Measurements from ENCODE around the gene CXXC4. TPM values are rescaled to one million over a fixed set of nuclear protein-coding genes. Genes with fewer than 3 reads are reported as not detected.

The CXXC4 gene
- total and polyA plus RNA-seq, 2 experiments from 2014 or later, result 1.6 to 3.0 TPM

- H3K4me3 ChIP-seq, result peak overlapping the region; percentile 91
- Mint-ChIP-seq H3K4me3 (peak overlapping the region; percentile 91), H3K27ac (peak overlapping the region; percentile 93; the same call in 1 of the 2 replicates), H3K4me1 (peaks cover 67% of the 10 kb centered on the region), H3K27me3 (ENCODE audit: insufficient read depth, low read depth, poor library complexity) (peaks cover 27% of the 10 kb centered on the region), H3K9me3 (no peaks in the 10 kb centered on the region; the same call in 2 of the 3 replicates), H3K36me3 (ENCODE audit: low read depth) (no peaks in the 10 kb centered on the region)
- ATAC-seq (peak; percentile 8), DNase-seq (ENCODE audit: low spot score) (peak; percentile 64)
- H3K36me3 ChIP-seq (ENCODE audit: insufficient read depth), result no peaks in the 10 kb centered on the region
- peak overlapping the region; percentile 81 for H3K27ac ChIP-seq (ENCODE audit: low read depth)
- peaks cover 13% of the 10 kb centered on the region; the same call in 1 of the 2 replicates for H3F3A ChIP-seq (replicated peaks; ENCODE audit: low read depth)
- peaks cover 43% of the 10 kb centered on the region for H3K27me3 ChIP-seq (ENCODE audit: insufficient read depth)
- no peaks in the 10 kb centered on the region for H3K9me2 ChIP-seq (ENCODE audit: insufficient read depth)
- H3K79me2 ChIP-seq (replicated peaks; ENCODE audit: insufficient read depth), result no peaks in the 10 kb centered on the region
- H3K4me2 ChIP-seq, result peak overlapping the region; percentile 75
- TF ChIP-seq POLR2AphosphoS5 (IDR thresholded peaks at IDR 0.05; ENCODE audit: low read depth) (0 out of 2 replicates have a peak, but pooled peaks have one; percentile 24), ZNF114 (CRISPR knock-in tag; IDR thresholded peaks at IDR 0.05) (no peak)
- H3K4me1 ChIP-seq (ENCODE audit: insufficient read depth), result peaks cover 46% of the 10 kb centered on the region
- H4K20me1 ChIP-seq (replicated peaks; ENCODE audit: insufficient read depth), result no peaks in the 10 kb centered on the region
- no peak overlapping the region for H2AFZ ChIP-seq
These were observed 3.1 kb downstream of the CXXC4 start for GRCh38 chr4:104491481-104492182.

DNA sequence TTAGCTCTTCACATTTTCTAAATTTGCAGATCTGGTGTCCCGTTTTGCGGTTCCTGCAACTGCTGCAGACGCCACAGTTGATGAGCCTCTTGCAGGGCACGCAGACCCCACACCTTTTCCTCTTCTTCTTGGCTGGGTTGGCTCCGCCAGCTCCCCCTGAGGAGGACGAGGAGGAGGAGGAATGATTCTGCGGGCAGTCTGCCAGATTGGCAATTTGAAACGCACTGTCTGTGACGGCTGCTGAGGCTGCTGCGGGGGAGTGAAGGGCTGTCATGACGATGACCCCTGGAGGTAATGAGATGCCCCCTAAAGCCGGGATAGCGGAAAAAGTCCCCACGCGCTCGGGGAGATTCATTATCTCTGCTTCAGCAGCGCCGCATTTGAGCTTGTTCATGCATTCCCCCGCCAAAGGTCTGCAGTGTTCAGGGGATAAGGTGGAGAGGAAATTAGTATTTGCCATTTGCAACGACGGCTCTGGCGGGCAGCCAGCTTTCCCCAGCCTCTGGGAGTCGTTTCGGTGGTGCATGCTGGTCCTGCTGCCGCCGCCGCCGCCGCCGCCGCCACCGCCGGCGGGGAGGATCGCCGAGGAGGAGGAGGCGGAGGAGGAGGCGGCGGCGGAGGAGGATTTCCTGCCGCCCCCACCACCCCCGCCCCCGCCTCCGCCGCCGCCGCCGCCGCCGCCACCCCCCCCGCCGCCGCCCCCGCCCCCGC, 3.8 kb downstream of the CXXC4 start:
- H3K27ac ChIP-seq (ENCODE audit: low read depth), result no peak overlapping the region
- peak; percentile 19 for ATAC-seq
- peak overlapping the region; percentile 86 for H2AFZ ChIP-seq
- no peaks in the 10 kb centered on the region for H3K9me2 ChIP-seq (ENCODE audit: insufficient read depth)
- Mint-ChIP-seq H3K27ac (peak overlapping the region; percentile 92), H3K9me3 (no peaks in the 10 kb centered on the region; the same call in 2 of the 3 replicates), H3K4me3 (peak overlapping the region; percentile 91), H3K4me1 (peaks cover 66% of the 10 kb centered on the region), H3K36me3 (ENCODE audit: low read depth) (no peaks in the 10 kb centered on the region), H3K27me3 (ENCODE audit: insufficient read depth, low read depth, poor library complexity) (peaks cover 27% of the 10 kb centered on the region)
- peaks cover 13% of the 10 kb centered on the region; the same call in 1 of the 2 replicates for H3F3A ChIP-seq (replicated peaks; ENCODE audit: low read depth)
- no peaks in the 10 kb centered on the region for H3K79me2 ChIP-seq (replicated peaks; ENCODE audit: insufficient read depth)
- no peaks in the 10 kb centered on the region for H4K20me1 ChIP-seq (replicated peaks; ENCODE audit: insufficient read depth)
- H3K4me2 ChIP-seq, result peak overlapping the region; percentile 92
- peak; percentile 56 for DNase-seq (ENCODE audit: low spot score)
- peak overlapping the region; percentile 79 for H3K4me3 ChIP-seq
- H3K27me3 ChIP-seq (ENCODE audit: insufficient read depth), result peaks cover 36% of the 10 kb centered on the region
- H3K4me1 ChIP-seq (ENCODE audit: insufficient read depth), result peaks cover 47% of the 10 kb centered on the region
- TF ChIP-seq NANOG (IDR thresholded peaks at IDR 0.05; ENCODE audit: borderline replicate concordance), result no peak
- TF ChIP-seq POLR2AphosphoS5 (IDR thresholded peaks at IDR 0.05; ENCODE audit: low read depth), result no peak
- TF ChIP-seq JUNB (IDR thresholded peaks at IDR 0.05; ENCODE audit: unreplicated experiment), result no peak
- no peak for TF ChIP-seq ZNF462 (CRISPR knock-in tag; IDR thresholded peaks at IDR 0.05)
- no peak for TF ChIP-seq CREB1 (CRISPR knock-in tag; IDR thresholded peaks at IDR 0.05; ENCODE audit: low read depth)
- TF ChIP-seq CTCF (conservative IDR thresholded peaks at IDR 0.05; ENCODE audit: low read depth in 2 of 2), result no peak
- TF ChIP-seq, protein P1, sequence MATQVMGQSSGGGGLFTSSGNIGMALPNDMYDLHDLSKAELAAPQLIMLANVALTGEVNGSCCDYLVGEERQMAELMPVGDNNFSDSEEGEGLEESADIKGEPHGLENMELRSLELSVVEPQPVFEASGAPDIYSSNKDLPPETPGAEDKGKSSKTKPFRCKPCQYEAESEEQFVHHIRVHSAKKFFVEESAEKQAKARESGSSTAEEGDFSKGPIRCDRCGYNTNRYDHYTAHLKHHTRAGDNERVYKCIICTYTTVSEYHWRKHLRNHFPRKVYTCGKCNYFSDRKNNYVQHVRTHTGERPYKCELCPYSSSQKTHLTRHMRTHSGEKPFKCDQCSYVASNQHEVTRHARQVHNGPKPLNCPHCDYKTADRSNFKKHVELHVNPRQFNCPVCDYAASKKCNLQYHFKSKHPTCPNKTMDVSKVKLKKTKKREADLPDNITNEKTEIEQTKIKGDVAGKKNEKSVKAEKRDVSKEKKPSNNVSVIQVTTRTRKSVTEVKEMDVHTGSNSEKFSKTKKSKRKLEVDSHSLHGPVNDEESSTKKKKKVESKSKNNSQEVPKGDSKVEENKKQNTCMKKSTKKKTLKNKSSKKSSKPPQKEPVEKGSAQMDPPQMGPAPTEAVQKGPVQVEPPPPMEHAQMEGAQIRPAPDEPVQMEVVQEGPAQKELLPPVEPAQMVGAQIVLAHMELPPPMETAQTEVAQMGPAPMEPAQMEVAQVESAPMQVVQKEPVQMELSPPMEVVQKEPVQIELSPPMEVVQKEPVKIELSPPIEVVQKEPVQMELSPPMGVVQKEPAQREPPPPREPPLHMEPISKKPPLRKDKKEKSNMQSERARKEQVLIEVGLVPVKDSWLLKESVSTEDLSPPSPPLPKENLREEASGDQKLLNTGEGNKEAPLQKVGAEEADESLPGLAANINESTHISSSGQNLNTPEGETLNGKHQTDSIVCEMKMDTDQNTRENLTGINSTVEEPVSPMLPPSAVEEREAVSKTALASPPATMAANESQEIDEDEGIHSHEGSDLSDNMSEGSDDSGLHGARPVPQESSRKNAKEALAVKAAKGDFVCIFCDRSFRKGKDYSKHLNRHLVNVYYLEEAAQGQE (IDR thresholded peaks at IDR 0.05; ENCODE audit: unreplicated experiment), result no peak
- no peaks in the 10 kb centered on the region for H3K36me3 ChIP-seq (ENCODE audit: insufficient read depth)
